B cell (primary cell): ENCODE results near the gene CXCL13. TPM values are rescaled to one million over a fixed set of nuclear protein-coding genes. Genes with fewer than 3 reads are reported as not detected.
"Not testable (repeated sequence)": the region's sequence is repeated elsewhere in the genome, so short reads cannot be mapped to it uniquely, and the experiment has no call there.

ENCODE experiments used
- ATAC-seq: fragments of 200-7000 bp; cut with Tn5 transposase; one replicate; pipeline ENCODE4 v1.10.0; 2021; ENCODE audit warnings: low read depth, mild to moderate bottlenecking, moderate number of reproducible peaks, moderate library complexity
- CTCF ChIA-PET: fragments of 350-600 bp; sonication (Branson Sonifier 250); formaldehyde crosslinking; loops from one replicate; lab custom pipeline; 2021; ENCODE audit warnings: antibody characterized with exemption, inconsistent platforms; lab: Charles Lee
- POLR2A ChIA-PET: fragments of 350-600 bp; sonication (Branson Sonifier 250); formaldehyde crosslinking; loops from one replicate; lab custom pipeline; 2021; ENCODE audit warnings: antibody characterized with exemption; lab: Charles Lee
- DNase-seq: peaks from one replicate; pipeline ENCODE4 v3.0.0; 2013
- H2AFZ ChIP-seq: 2 replicates; pipeline ENCODE4 v1.6.1; 2012; ENCODE audit warnings: mild to moderate bottlenecking, low read depth, low read length; ENCODE audit not compliant: insufficient read depth, poor library complexity, severe bottlenecking
- H3K27ac ChIP-seq, 2 donors: 1 replicate in 1 of 2; 2 replicates in 1 of 2; pipeline ENCODE4 v1.5.1; 2012 to 2013; ENCODE audit warnings: low read length in 2 of 2, mild to moderate bottlenecking in 2 of 2, moderate library complexity in 1 of 2
- H3K27me3 ChIP-seq, 4 experiments: fragments of 200-600 bp in 1 of 4; sonication (generic) in 1 of 4; replicated peaks in 1 of 4; 1 replicate in 2 of 4; 2 replicates in 2 of 4; pipeline versions ENCODE4 v1.6.1 to v1.7.0; 2013 to 2016; ENCODE audit warnings: low read length in 3 of 4, mild to moderate bottlenecking in 2 of 4, mixed read lengths in 1 of 4, moderate library complexity in 1 of 4; ENCODE audit not compliant: insufficient read depth in 4 of 4, control insufficient read depth in 3 of 4; ENCODE audit errors: control extremely low read depth in 1 of 4
- H3K36me3 ChIP-seq, 2 experiments: replicated peaks in 1 of 2; 1 replicate in 1 of 2; 2 replicates in 1 of 2; pipeline versions ENCODE4 v1.6.1 to v1.7.1; 2013; ENCODE audit warnings: low read length in 1 of 2; ENCODE audit not compliant: insufficient read depth in 2 of 2, control insufficient read depth in 1 of 2; ENCODE audit errors: control extremely low read depth in 1 of 2, extremely low read depth in 1 of 2
- H3K4me1 ChIP-seq, 2 donors: fragments of 200-600 bp in 1 of 2; sonication (generic) in 1 of 2; 1 replicate in 1 of 2; 2 replicates in 1 of 2; pipeline versions ENCODE4 v1.5.1 to v1.6.1; 2013 to 2017; ENCODE audit warnings: low read length in 2 of 2; ENCODE audit not compliant: control insufficient read depth in 2 of 2, insufficient read depth in 2 of 2
- H3K4me2 ChIP-seq: replicated peaks from 2 replicates; pipeline ENCODE3; 2012; ENCODE audit warnings: mild to moderate bottlenecking, low read depth, low read length; ENCODE audit not compliant: poor library complexity, severe bottlenecking
- H3K4me3 ChIP-seq, 5 experiments: fragments of 200-600 bp in 1 of 5; sonication (generic) in 1 of 5; 1 replicate in 3 of 5; 2 replicates in 2 of 5; pipeline versions ENCODE4 v1.5.1 to v1.7.0; 2011 to 2016; ENCODE audit warnings: low read length in 4 of 5, mild to moderate bottlenecking in 4 of 5, low read depth in 2 of 5, control low read depth in 1 of 5, moderate library complexity in 1 of 5; ENCODE audit not compliant: insufficient read depth in 1 of 5; ENCODE audit errors: control extremely low read depth in 1 of 5, extremely low read depth in 1 of 5
- H3K79me2 ChIP-seq: fragments of 200-600 bp; sonication (generic); one replicate; pipeline ENCODE4 v1.6.0; 2016; ENCODE audit warnings: low read length; ENCODE audit not compliant: control insufficient read depth, insufficient read depth
- H3K9ac ChIP-seq: fragments of 200-600 bp; sonication (generic); 2 replicates; pipeline ENCODE4 v1.6.1; 2017; ENCODE audit warnings: mild to moderate bottlenecking, low read length, moderate library complexity
- H3K9me3 ChIP-seq, 3 donors: one replicate each; pipeline versions ENCODE4 v1.6.1 to v1.7.1; 2013; ENCODE audit warnings: low read length in 2 of 3; ENCODE audit not compliant: control insufficient read depth in 2 of 3, insufficient read depth in 1 of 3; ENCODE audit errors: control extremely low read depth in 1 of 3
- H4K20me1 ChIP-seq: 2 replicates; pipeline ENCODE4 v1.6.0; 2012; ENCODE audit warnings: mild to moderate bottlenecking, low read length; ENCODE audit not compliant: insufficient read depth, control insufficient read depth, poor library complexity, severe bottlenecking
- H3K27ac Mint-ChIP-seq: one replicate; pipeline ENCODE4 v1.8.0; 2021; ENCODE audit warnings: mixed read lengths
- H3K27me3 Mint-ChIP-seq: one replicate; pipeline ENCODE4 v1.8.0; 2021; ENCODE audit warnings: mixed read lengths
- H3K4me1 Mint-ChIP-seq: one replicate; pipeline ENCODE4 v1.8.0; 2021; ENCODE audit warnings: mixed read lengths
- H3K4me3 Mint-ChIP-seq: one replicate; pipeline ENCODE4 v1.8.0; 2021; ENCODE audit warnings: mixed read lengths
- H3K9me3 Mint-ChIP-seq: one replicate; pipeline ENCODE4 v1.8.0; 2022; ENCODE audit warnings: mixed read lengths; ENCODE audit not compliant: insufficient read depth
- CTCF ChIP-seq: fragments of 200-600 bp; IDR thresholded peaks from one replicate; pipeline ENCODE4 v1.8.0; 2022; ENCODE audit warnings: antibody characterized with exemption, mild to moderate bottlenecking
- EZH2 ChIP-seq: IDR thresholded peaks from 2 replicates; pipeline ENCODE4 v1.6.1; 2012; ENCODE audit warnings: borderline replicate concordance, low read depth, mild to moderate bottlenecking, moderate library complexity, low read length; ENCODE audit not compliant: insufficient read depth, poor library complexity, severe bottlenecking
- WGBS: methylation state at CpG from one replicate; pipeline ENCODE4 v1.1.5; 2013; ENCODE audit warnings: missing lambda C conversion rate; ENCODE audit not compliant: insufficient coverage; 5-methylcytosine and 5-hydroxymethylcytosine counted together
- intact Hi-C: fragments of 100-400 bp; cut with micrococcal nuclease; formaldehyde crosslinking; loops from one replicate; pipeline ENCODE4 v1.10.0; 2022
- polyA plus RNA-seq: library from polyadenylated mRNA; depleted of rRNA; stranded (reverse); fragments of >200 nt; gene quantifications from 2 replicates; pipeline ENCODE4 v1.2.3, GENCODE V29; 2012
- total RNA-seq, 2 donors: library from RNA; stranded (reverse); fragments of 120-200 nt in 1 of 2; gene quantifications; 1 replicate in 1 of 2; 2 replicates in 1 of 2; pipeline versions ENCODE4 v1.2.3 to v1.2.4, GENCODE V29; 2013 to 2022

CXCL13 gene
- total and polyA plus RNA-seq, 2 donors (not counting 1 experiment from before 2014, with no cell fraction given): not detected

GRCh38 chr4:77567549-77567948 lies 38.1 kb upstream of the CXCL13 start:
- Histone ChIP-seq H3K9me3 (peaks cover 0 to 12% (median 0%) of the 10 kb centered on the region in 3 donors), H2AFZ (no peak overlapping the region), H4K20me1 (no peaks in the 10 kb centered on the region), H3K4me2 (no peak overlapping the region), H3K36me3 (no peaks in the 10 kb centered on the region), H3K79me2 (no peaks in the 10 kb centered on the region), H3K4me1 (no peaks in the 10 kb centered on the region), H3K27me3 (peaks cover 0 to 5% (median 2%) of the 10 kb centered on the region in 4 experiments), H3K27ac (no peak overlapping the region), H3K4me3 (no peak overlapping the region), H3K9ac (no peak overlapping the region)
- no peak for ATAC-seq
- peaks cover 10% of the 10 kb centered on the region for H3K27me3 Mint-ChIP-seq
- no peak overlapping the region for H3K27ac Mint-ChIP-seq
- ChIA-PET CTCF (no interaction called here), POLR2A (no interaction called here)
- intact Hi-C loops: no loop called here
- peaks cover 18% of the 10 kb centered on the region for H3K9me3 Mint-ChIP-seq
- no peak for DNase-seq
- no peak overlapping the region for H3K4me3 Mint-ChIP-seq
- H3K4me1 Mint-ChIP-seq: no peaks in the 10 kb centered on the region
- no peak for TF ChIP-seq CTCF
- TF ChIP-seq EZH2: no peak

- H3K27ac ChIP-seq, ATAC-seq: not testable (repeated sequence)
- CTCF ChIA-PET: interaction anchor here (0.6 to 1.5 kb wide), 2 partner anchors 21 to 1687 kb away, joined by 3 to 6 read pairs; no protein-coding TSS in a partner anchor
Measured at GRCh38 chr4:77570508-77571214, 35.0 kb upstream of the CXCL13 start.

More at GRCh38 chr4:77570508-77571214, 35.0 kb upstream of the CXCL13 start:
- POLR2A ChIA-PET, intact Hi-C loops, H3K27me3 ChIP-seq, H3K4me3 ChIP-seq, H3K4me3 Mint-ChIP-seq, H3K79me2 ChIP-seq, H4K20me1 ChIP-seq, H3K4me1 Mint-ChIP-seq, H3K36me3 ChIP-seq, H3K4me2 ChIP-seq, H3K4me1 ChIP-seq, DNase-seq, H3K27me3 Mint-ChIP-seq, H3K27ac Mint-ChIP-seq, H3K9ac ChIP-seq, H2AFZ ChIP-seq: not testable (repeated sequence)
- H3K9me3 Mint-ChIP-seq: peaks cover 22% of the 10 kb centered on the region
- H3K9me3 ChIP-seq: peaks cover 0 to 12% (median 1%) of the 10 kb centered on the region in 3 donors
- 98% methylated on average over 21 of the region's 32 CpGs for WGBS
